ENCODE measurements around the gene HRNR.

DNA sequence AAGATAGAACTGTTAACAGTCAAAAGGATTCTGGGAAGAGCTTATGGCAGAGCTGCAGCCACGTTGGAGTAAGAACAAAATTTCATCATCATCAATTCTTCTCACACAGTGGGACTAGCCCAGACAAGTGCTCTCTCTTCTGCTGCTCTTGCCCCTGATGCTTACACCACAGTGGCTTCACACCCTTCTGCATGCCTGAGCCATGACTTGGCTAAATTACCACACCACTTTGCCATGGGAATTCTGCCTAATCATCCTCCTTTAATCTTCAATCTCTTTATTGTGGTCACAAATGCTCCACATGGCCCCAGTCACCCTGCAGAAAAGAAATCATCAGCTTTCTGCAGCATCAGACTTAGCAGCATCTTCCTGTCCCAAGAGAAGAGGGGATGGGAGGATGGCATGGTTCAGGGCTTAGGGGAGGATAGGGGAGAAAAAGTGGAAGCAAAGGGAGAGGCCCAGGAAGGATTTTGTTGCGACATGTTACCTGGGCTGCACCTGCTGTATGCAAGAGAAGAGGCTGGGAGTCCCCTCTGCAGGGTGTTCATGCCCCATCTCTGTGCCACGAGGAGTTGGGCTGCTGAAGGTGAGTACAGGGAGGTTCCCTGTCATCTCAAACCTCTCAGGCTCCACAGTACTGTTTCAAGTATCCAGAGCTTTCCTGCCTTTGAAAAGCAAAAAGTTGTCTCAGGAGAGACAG lies 56.0 kb downstream of the HRNR start:
- TF ChIP-seq, protein P1, sequence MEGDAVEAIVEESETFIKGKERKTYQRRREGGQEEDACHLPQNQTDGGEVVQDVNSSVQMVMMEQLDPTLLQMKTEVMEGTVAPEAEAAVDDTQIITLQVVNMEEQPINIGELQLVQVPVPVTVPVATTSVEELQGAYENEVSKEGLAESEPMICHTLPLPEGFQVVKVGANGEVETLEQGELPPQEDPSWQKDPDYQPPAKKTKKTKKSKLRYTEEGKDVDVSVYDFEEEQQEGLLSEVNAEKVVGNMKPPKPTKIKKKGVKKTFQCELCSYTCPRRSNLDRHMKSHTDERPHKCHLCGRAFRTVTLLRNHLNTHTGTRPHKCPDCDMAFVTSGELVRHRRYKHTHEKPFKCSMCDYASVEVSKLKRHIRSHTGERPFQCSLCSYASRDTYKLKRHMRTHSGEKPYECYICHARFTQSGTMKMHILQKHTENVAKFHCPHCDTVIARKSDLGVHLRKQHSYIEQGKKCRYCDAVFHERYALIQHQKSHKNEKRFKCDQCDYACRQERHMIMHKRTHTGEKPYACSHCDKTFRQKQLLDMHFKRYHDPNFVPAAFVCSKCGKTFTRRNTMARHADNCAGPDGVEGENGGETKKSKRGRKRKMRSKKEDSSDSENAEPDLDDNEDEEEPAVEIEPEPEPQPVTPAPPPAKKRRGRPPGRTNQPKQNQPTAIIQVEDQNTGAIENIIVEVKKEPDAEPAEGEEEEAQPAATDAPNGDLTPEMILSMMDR (IDR thresholded peaks at IDR 0.05; ENCODE audit: insufficient read depth, low read depth, low read length), result no peak
- no peak for TF ChIP-seq EZH2 (IDR thresholded peaks at IDR 0.05; ENCODE audit: insufficient read depth, low read length)

Data from astrocyte (in vitro differentiated cells and primary cell).